Measurements from ENCODE around the gene COL4A1.

- TF ChIP-seq EZH2phosphoT487 (IDR thresholded peaks at IDR 0.05; ENCODE audit: low read length): no peak
- TF ChIP-seq, protein P1, sequence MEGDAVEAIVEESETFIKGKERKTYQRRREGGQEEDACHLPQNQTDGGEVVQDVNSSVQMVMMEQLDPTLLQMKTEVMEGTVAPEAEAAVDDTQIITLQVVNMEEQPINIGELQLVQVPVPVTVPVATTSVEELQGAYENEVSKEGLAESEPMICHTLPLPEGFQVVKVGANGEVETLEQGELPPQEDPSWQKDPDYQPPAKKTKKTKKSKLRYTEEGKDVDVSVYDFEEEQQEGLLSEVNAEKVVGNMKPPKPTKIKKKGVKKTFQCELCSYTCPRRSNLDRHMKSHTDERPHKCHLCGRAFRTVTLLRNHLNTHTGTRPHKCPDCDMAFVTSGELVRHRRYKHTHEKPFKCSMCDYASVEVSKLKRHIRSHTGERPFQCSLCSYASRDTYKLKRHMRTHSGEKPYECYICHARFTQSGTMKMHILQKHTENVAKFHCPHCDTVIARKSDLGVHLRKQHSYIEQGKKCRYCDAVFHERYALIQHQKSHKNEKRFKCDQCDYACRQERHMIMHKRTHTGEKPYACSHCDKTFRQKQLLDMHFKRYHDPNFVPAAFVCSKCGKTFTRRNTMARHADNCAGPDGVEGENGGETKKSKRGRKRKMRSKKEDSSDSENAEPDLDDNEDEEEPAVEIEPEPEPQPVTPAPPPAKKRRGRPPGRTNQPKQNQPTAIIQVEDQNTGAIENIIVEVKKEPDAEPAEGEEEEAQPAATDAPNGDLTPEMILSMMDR (IDR thresholded peaks at IDR 0.05; ENCODE audit: low read length): no peak
These were observed 12.4 kb upstream of the COL4A1 start for GRCh38 chr13:110319397-110319773.

Data from MM.1S (cell line).